HG03060 (cell line): ENCODE results near the gene ACAT1.
"Not testable (repeated sequence)": the region's sequence is repeated elsewhere in the genome, so short reads cannot be mapped to it uniquely, and the experiment has no call there.

ENCODE experiments used
- ATAC-seq: cut with Tn5 transposase; IDR thresholded peaks from one replicate; pipeline ENCODE4 v1.9.1; 2021; ENCODE audit warnings: low read depth, moderate number of reproducible peaks; ENCODE audit not compliant: unreplicated experiment

Gene ACAT1

DNA sequence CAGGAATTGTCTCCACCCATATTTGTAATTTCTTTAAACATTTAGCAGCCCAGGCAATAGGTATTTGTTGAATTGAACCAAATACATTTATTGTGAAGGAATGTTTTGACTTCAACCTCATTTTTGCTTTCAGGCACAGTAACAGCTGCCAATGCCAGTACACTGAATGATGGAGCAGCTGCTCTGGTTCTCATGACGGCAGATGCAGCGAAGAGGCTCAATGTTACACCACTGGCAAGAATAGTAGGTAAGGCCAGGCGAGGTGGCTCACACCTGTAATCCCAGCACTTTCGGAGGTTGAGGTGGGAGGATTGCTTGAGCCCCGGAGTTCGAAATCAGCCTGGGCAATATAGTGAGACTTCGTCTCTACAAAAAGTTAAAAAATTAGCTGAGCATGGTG lies 20.9 kb downstream of the ACAT1 start:
- no peak for ATAC-seq

DNA sequence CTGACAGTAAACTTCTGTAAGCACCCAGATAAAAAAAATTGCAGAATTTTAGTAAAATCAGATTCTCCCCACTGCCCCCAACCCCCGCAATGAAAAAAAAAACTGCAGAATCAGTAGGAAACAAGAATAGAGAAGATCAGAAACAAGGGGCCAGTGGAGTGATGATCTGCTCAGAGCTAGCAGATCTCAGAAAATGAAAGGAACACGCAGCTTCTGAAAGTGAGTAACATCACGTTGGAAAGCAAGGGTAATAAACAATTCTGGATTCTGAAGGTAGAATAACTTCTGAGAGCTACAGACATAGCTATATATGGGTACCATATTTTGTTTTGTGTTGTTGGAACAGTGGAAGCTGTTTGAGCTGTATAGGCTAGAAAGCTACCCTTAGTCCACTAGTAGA lies 23.2 kb downstream of the ACAT1 start:
- no peak for ATAC-seq

GRCh38 chr11:108147150-108147549 lies 25.8 kb downstream of the ACAT1 start:
- ATAC-seq: no peak

DNA sequence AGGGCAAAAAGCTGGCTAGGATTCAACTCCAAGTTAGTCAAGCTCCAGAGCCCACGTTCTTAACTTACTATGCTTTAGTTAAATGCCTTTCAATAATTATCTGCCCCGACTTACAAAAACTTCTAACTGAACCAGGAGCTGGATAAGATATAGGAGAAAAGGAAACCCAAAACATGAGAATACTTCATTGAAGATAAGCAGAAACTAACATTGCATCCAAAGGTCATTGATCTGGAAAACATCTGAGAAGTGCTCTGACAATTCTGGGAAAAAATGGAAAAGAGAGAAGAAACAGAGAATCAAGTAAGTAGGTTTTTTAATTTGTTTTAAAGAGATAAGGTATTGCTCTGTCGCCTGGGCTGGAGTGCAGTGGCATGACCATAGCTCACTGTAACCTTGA lies 27.2 kb downstream of the ACAT1 start:
- no peak for ATAC-seq

GRCh38 chr11:108154591-108154990 lies 33.2 kb downstream of the ACAT1 start:
- no peak for ATAC-seq

- ATAC-seq: peak; percentile 92
Observed at GRCh38 chr11:108160970-108161566, 39.7 kb downstream of the ACAT1 start.

DNA sequence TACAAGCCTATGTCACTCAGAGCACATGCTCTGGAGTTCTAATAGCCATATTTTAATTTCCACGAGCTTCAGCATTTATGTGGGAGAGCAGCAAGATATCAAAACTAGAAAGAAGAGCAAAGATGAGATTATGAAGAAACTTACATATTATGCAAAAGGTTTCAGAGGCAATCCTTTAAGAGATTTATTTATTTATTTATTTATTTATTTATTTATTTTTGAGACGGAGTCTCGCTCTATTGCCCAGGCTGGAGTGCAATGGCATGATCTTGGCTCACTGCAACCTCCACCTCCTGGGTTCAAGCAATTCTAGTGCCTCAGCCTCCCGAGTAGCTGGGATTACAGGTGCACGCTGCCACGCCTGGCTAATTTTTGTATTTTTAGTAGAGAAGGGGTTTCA lies 41.5 kb downstream of the ACAT1 start:
- ATAC-seq: not testable (repeated sequence)

GRCh38 chr11:108167624-108168023 lies 46.3 kb downstream of the ACAT1 start:
- ATAC-seq: no peak

GRCh38 chr11:108170184-108170583 lies 48.8 kb downstream of the ACAT1 start:
- no peak for ATAC-seq

DNA sequence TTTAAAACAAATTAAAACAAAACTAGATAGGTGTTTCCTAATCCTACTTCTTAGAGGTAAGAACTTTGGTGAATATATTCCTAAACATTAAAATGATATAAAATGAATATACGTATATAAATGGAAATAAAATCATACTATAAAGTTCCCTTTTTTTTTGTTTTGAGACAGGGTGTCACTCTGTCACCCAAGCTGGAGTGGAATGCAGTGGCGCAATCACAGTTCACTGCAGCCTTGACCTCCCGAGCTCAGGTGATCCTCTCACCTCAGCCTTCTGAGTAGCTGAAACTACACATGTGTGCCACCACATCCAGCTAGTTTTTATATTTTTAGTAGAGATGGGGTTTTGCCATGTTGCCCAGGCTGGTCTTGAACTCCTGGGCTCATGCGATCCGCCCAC lies 56.2 kb downstream of the ACAT1 start:
- no peak for ATAC-seq

DNA sequence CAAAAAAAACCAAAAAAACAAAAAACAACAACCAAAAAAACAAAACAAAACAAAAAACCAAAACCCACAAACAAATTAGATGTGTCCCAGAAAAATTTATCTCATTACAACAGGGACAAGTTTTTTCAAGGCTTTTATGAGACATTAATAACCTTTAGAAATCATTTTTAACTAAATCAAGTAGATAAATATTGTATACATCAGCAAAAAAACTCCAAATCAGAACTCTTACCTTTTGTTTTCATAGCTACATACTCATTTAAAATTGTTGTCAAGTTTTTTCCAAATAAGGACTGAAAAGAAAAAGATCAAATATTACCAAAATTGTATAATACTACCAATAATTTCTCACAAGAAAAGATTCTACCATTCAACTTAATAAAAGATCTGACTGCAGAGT lies 72.4 kb downstream of the ACAT1 start:
- ATAC-seq: no peak

GRCh38 chr11:108196901-108197300 lies 75.5 kb downstream of the ACAT1 start:
- ATAC-seq: no peak
